ENCODE data around the gene KCTD21. TPM values are rescaled to one million over a fixed set of nuclear protein-coding genes. Genes with fewer than 3 reads are reported as not detected.
A peak's percentile ranks its signal among the peaks of the same experiment; 100 is the strongest.

The KCTD21 gene
- total RNA-seq, 1 experiment from 2014 or later, result 3.0 TPM

DNA sequence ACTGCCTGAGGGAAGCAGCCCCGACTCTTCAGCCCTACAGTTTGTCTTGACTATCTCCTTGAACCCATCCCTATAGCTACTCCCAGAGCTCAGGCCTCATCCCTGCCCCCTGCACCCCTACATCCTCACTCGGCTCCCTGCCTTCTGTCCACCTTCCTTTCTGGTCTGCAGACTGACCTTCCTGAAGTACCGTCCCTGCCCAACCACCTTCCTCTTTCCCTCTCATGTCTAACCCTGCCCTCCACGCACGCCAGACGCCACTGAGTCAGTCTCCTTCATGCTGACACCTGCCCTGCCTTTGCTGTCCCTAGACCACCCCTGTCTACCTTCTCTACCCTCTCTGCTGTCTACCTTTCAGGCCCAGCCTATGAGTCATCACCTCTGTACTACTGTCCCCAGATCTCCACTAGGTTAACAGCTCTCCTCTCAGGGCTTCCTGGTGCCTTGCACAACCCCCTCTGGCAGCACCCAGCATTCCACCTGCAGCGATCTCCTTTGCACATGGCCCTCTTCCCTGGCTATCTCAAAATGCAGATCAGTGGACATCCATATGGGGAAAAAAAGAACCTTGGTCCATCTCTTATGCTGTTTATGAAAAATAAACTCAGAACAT is 8.9 kb downstream of the KCTD21 start:
- ChIA-PET POLR2A (no interaction called here), CTCF (no interaction called here)

GRCh38 chr11:78177216-78177615 is 11.2 kb downstream of the KCTD21 start:
- ATAC-seq (no peak), DNase-seq (ENCODE audit: low read depth, low spot score) (no peak)
- Histone ChIP-seq H4K20me1 (ENCODE audit: insufficient read depth) (no peaks in the 10 kb centered on the region), H3K4me3 (replicated peaks in 1 of 2; ENCODE audit: low read depth in 1 of 2, low read length in 2 of 2) (no peak overlapping the region), H3K9me3 (ENCODE audit: control insufficient read depth in 1 of 2, insufficient read depth in 1 of 2, low read depth in 1 of 2, low read length in 2 of 2) (no peaks in the 10 kb centered on the region), H3K4me1 (ENCODE audit: control insufficient read depth in 1 of 2, insufficient read depth in 2 of 2, low read length in 2 of 2) (peaks cover 0 to 8% of the 10 kb centered on the region in 2 experiments; a peak in 1 of 4 replicates), H2AFZ (ENCODE audit: low read depth, low read length, poor library complexity, severe bottlenecking) (no peak overlapping the region), H3K27me3 (ENCODE audit: insufficient read depth, low read length) (no peaks in the 10 kb centered on the region), H3K4me2 (ENCODE audit: low read length) (no peak overlapping the region), H3K9me2 (ENCODE audit: insufficient read depth) (no peaks in the 10 kb centered on the region), H3K36me3 (ENCODE audit: control insufficient read depth in 1 of 2, insufficient read depth in 2 of 2, low read length in 2 of 2) (no peaks in the 10 kb centered on the region; a peak in 1 of 4 replicates), H3K27ac (ENCODE audit: low read depth, low read length) (no peak overlapping the region), H3K9ac (ENCODE audit: low read length) (no peak overlapping the region), H3K79me2 (ENCODE audit: insufficient read depth, low read length) (no peaks in the 10 kb centered on the region)
- no TSS peak for BruUV-seq (replicated peaks)
- POLR2A ChIA-PET, result no interaction called here
- CTCF ChIA-PET, result no interaction called here
- RAD21 ChIA-PET (ENCODE audit: low non-redundant PET in 1 of 2, low total read pairs in 2 of 2, uncharacterized antibody in 2 of 2, unreplicated experiment in 2 of 2), result no interaction called here
- intact Hi-C loops (cut with micrococcal nuclease), result no loop called here
- TF ChIP-seq EZH2 (IDR thresholded peaks at IDR 0.05) (no peak), FOSL1 (IDR thresholded peaks at IDR 0.05; ENCODE audit: low read depth) (no peak), TCF7L2 (IDR thresholded peaks at IDR 0.05; ENCODE audit: borderline replicate concordance, extremely low read depth, insufficient read depth, insufficient read length) (no peak), SP1 (IDR thresholded peaks at IDR 0.05; ENCODE audit: low read depth) (no peak), POLR2AphosphoS5 (IDR thresholded peaks at IDR 0.05; ENCODE audit: low read depth, low read length) (no peak), EZH2phosphoT487 (IDR thresholded peaks at IDR 0.05; ENCODE audit: borderline replicate concordance) (no peak), ZFX (IDR thresholded peaks at IDR 0.05) (no peak), ZNF274 (IDR thresholded peaks at IDR 0.05; ENCODE audit: low read depth, low read length) (no peak), MAX (IDR thresholded peaks at IDR 0.05) (no peak), ELF1 (IDR thresholded peaks at IDR 0.05; ENCODE audit: borderline replicate concordance, low read depth) (no peak), EGR1 (IDR thresholded peaks at IDR 0.05; ENCODE audit: low read depth) (no peak)
- TF ChIP-seq, protein P1, sequence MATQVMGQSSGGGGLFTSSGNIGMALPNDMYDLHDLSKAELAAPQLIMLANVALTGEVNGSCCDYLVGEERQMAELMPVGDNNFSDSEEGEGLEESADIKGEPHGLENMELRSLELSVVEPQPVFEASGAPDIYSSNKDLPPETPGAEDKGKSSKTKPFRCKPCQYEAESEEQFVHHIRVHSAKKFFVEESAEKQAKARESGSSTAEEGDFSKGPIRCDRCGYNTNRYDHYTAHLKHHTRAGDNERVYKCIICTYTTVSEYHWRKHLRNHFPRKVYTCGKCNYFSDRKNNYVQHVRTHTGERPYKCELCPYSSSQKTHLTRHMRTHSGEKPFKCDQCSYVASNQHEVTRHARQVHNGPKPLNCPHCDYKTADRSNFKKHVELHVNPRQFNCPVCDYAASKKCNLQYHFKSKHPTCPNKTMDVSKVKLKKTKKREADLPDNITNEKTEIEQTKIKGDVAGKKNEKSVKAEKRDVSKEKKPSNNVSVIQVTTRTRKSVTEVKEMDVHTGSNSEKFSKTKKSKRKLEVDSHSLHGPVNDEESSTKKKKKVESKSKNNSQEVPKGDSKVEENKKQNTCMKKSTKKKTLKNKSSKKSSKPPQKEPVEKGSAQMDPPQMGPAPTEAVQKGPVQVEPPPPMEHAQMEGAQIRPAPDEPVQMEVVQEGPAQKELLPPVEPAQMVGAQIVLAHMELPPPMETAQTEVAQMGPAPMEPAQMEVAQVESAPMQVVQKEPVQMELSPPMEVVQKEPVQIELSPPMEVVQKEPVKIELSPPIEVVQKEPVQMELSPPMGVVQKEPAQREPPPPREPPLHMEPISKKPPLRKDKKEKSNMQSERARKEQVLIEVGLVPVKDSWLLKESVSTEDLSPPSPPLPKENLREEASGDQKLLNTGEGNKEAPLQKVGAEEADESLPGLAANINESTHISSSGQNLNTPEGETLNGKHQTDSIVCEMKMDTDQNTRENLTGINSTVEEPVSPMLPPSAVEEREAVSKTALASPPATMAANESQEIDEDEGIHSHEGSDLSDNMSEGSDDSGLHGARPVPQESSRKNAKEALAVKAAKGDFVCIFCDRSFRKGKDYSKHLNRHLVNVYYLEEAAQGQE (IDR thresholded peaks at IDR 0.05; ENCODE audit: low read depth), result no peak
- TF ChIP-seq, protein P2, sequence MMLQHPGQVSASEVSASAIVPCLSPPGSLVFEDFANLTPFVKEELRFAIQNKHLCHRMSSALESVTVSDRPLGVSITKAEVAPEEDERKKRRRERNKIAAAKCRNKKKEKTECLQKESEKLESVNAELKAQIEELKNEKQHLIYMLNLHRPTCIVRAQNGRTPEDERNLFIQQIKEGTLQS (IDR thresholded peaks at IDR 0.05), result no peak

More for the DNA sequence above, 8.9 kb downstream of the KCTD21 start:
- H3K9me3 ChIP-seq (ENCODE audit: control insufficient read depth in 1 of 2, insufficient read depth in 1 of 2, low read depth in 1 of 2, low read length in 2 of 2), result no peaks in the 10 kb centered on the region
- intact Hi-C loops (cut with micrococcal nuclease), result no loop called here
- ATAC-seq (peak; percentile 69), DNase-seq (ENCODE audit: low read depth, low spot score) (no peak)
- no peaks in the 10 kb centered on the region for H3K9me2 ChIP-seq (ENCODE audit: insufficient read depth)
- H4K20me1 ChIP-seq (ENCODE audit: insufficient read depth), result no peaks in the 10 kb centered on the region
- H3K4me1 ChIP-seq (ENCODE audit: control insufficient read depth in 1 of 2, insufficient read depth in 2 of 2, low read length in 2 of 2), result peaks cover 0 to 8% of the 10 kb centered on the region in 2 experiments; a peak in 1 of 4 replicates
- H3K4me2 ChIP-seq (ENCODE audit: low read length), result no peak overlapping the region
- H3K79me2 ChIP-seq (ENCODE audit: insufficient read depth, low read length), result no peaks in the 10 kb centered on the region
- no TSS peak for BruUV-seq (replicated peaks)
- no peaks in the 10 kb centered on the region for H3K36me3 ChIP-seq (ENCODE audit: control insufficient read depth in 1 of 2, insufficient read depth in 2 of 2, low read length in 2 of 2)
- H3K4me3 ChIP-seq (replicated peaks in 1 of 2; ENCODE audit: low read depth in 1 of 2, low read length in 2 of 2), result no peak overlapping the region
- TF ChIP-seq SIN3A (IDR thresholded peaks at IDR 0.05; ENCODE audit: low read depth) (no peak), SP1 (IDR thresholded peaks at IDR 0.05; ENCODE audit: low read depth) (no peak), CEBPB (IDR thresholded peaks at IDR 0.05; ENCODE audit: low read depth) (no peak)
- TF ChIP-seq, protein P2 (IDR thresholded peaks at IDR 0.05), result no peak
- H2AFZ ChIP-seq (ENCODE audit: low read depth, low read length, poor library complexity, severe bottlenecking), result no peak overlapping the region
- H3K9ac ChIP-seq (ENCODE audit: low read length), result no peak overlapping the region
- no peaks in the 10 kb centered on the region for H3K27me3 ChIP-seq (ENCODE audit: insufficient read depth, low read length)
- RAD21 ChIA-PET (ENCODE audit: low non-redundant PET in 1 of 2, low total read pairs in 2 of 2, uncharacterized antibody in 2 of 2, unreplicated experiment in 2 of 2), result no interaction called here
- H3K27ac ChIP-seq (ENCODE audit: low read depth, low read length), result no peak overlapping the region

All from HCT116 (cell line).